Kidney (tissue), 14 donors: ENCODE measurements around the gene FAM83E. TPM values are rescaled to one million over a fixed set of nuclear protein-coding genes. Genes with fewer than 3 reads are reported as not detected.

ENCODE experiments used
- DNase-seq, 5 donors: peaks; one replicate each; pipeline ENCODE4 v3.0.0-alpha.2; 2013 to 2020
- FAIRE-seq: peaks from 2 replicates; lab custom pipeline; 2012; peaks lifted over from hg19 to GRCh38; lab: Jason Lieb, UNC
- H3K27ac ChIP-seq, 2 donors: one replicate each; pipeline ENCODE4 v1.7.0; 2013; ENCODE audit warnings: low read depth in 2 of 2, low read length in 2 of 2, inconsistent platforms in 1 of 2
- H3K27me3 ChIP-seq: one replicate; pipeline ENCODE4 v1.7.1; 2013; ENCODE audit warnings: low read length, inconsistent platforms; ENCODE audit not compliant: control insufficient read depth, insufficient read depth
- H3K36me3 ChIP-seq, 3 donors: one replicate each; pipeline versions ENCODE4 v1.7.0 to v1.7.1; 2013; ENCODE audit warnings: low read length in 3 of 3, control low read depth in 1 of 3, inconsistent platforms in 1 of 3; ENCODE audit not compliant: insufficient read depth in 3 of 3, control insufficient read depth in 2 of 3
- H3K4me1 ChIP-seq, 3 donors: one replicate each; pipeline versions ENCODE4 v1.7.0 to v1.7.1; 2013; ENCODE audit warnings: low read length in 3 of 3, inconsistent platforms in 1 of 3, low read depth in 1 of 3; ENCODE audit not compliant: control insufficient read depth in 2 of 3, insufficient read depth in 2 of 3
- H3K4me3 ChIP-seq, 3 donors: one replicate each; pipeline versions ENCODE4 v1.7.0 to v1.8.1; 2013; ENCODE audit warnings: low read length in 3 of 3, control low read depth in 1 of 3, inconsistent platforms in 1 of 3
- H3K9ac ChIP-seq, 3 donors: one replicate each; pipeline versions ENCODE4 v1.7.0 to v1.7.1; 2013; ENCODE audit warnings: low read length in 3 of 3, control low read depth in 1 of 3, inconsistent platforms in 1 of 3
- H3K9me3 ChIP-seq, 3 donors: one replicate each; pipeline versions ENCODE4 v1.7.0 to v1.7.1; 2013; ENCODE audit warnings: low read length in 3 of 3, control low read depth in 1 of 3, inconsistent platforms in 1 of 3; ENCODE audit not compliant: control insufficient read depth in 2 of 3, insufficient read depth in 1 of 3
- intact Hi-C: fragments of 100-400 bp; cut with DNase I; formaldehyde crosslinking; loops from one replicate; pipeline ENCODE4 v1.11.1; 2022
- polyA plus RNA-seq: library from polyadenylated mRNA; stranded (reverse); fragments of 350-450 nt; fragmentation: Illumina TruSeq; extraction: RNeasy Lipid Tissue Mini Kit (QIAGEN cat#74804); gene quantifications from one replicate; pipeline ENCODE4 v1.2.3, GENCODE V29; 2014; ENCODE audit warnings: low read depth, low replicate concordance; ENCODE audit not compliant: insufficient read depth
- total RNA-seq: library from RNA; stranded (reverse); fragmentation: NEBNext Ultra II Directional; extraction: Animal tissue kit (Norgen Biotek cat#: 25700); gene quantifications from one replicate; pipeline ENCODE4 v1.2.1, GENCODE V29; 2021
- TF ChIP-seq, protein P1 (sequence below): IDR thresholded peaks from 3 replicates; pipeline ENCODE4 v1.5.1; 2012; ENCODE audit warnings: mild to moderate bottlenecking, moderate library complexity, borderline replicate concordance; ENCODE audit not compliant: insufficient read depth; ENCODE audit errors: extremely low read depth
- donor health status: control.
- donor health status: control.
- donor health status: control.
- donor health status: control.
- donor health status: control.
- donor health status: DM: yes; HTN: yes; CAD: no.
- donor health status: Normal renal cell carcinoma (clear cell type).

The FAM83E gene
- total and polyA plus RNA-seq, 2 donors from 2014 or later = 0.41 to 15.9 TPM

GRCh38 chr19:48651683-48652048 lies 36.8 kb upstream of the FAM83E start:
- Histone ChIP-seq H3K36me3 (no peaks in the 10 kb centered on the region), H3K4me1 (no peaks in the 10 kb centered on the region), H3K27me3 (no peaks in the 10 kb centered on the region), H3K27ac (no peak overlapping the region), H3K9me3 (no peaks in the 10 kb centered on the region), H3K9ac (no peak overlapping the region), H3K4me3 (no peak overlapping the region)
- DNase-seq = no peak
- intact Hi-C loops = no loop called here
- no peak for FAIRE-seq
- TF ChIP-seq, protein P1, sequence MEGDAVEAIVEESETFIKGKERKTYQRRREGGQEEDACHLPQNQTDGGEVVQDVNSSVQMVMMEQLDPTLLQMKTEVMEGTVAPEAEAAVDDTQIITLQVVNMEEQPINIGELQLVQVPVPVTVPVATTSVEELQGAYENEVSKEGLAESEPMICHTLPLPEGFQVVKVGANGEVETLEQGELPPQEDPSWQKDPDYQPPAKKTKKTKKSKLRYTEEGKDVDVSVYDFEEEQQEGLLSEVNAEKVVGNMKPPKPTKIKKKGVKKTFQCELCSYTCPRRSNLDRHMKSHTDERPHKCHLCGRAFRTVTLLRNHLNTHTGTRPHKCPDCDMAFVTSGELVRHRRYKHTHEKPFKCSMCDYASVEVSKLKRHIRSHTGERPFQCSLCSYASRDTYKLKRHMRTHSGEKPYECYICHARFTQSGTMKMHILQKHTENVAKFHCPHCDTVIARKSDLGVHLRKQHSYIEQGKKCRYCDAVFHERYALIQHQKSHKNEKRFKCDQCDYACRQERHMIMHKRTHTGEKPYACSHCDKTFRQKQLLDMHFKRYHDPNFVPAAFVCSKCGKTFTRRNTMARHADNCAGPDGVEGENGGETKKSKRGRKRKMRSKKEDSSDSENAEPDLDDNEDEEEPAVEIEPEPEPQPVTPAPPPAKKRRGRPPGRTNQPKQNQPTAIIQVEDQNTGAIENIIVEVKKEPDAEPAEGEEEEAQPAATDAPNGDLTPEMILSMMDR = no peak

GRCh38 chr19:48650974-48651682 lies 36.3 kb upstream of the FAM83E start:
- DNase-seq (no peak), FAIRE-seq (no peak)
- Histone ChIP-seq H3K36me3 (no peaks in the 10 kb centered on the region), H3K9ac (no peak overlapping the region), H3K27me3 (no peaks in the 10 kb centered on the region), H3K4me1 (no peaks in the 10 kb centered on the region), H3K4me3 (no peak overlapping the region), H3K27ac (no peak overlapping the region), H3K9me3 (no peaks in the 10 kb centered on the region)
- intact Hi-C loops = no loop called here
- TF ChIP-seq, protein P1 = no peak

GRCh38 chr19:48648134-48648533 lies 33.3 kb upstream of the FAM83E start:
- no peaks in the 10 kb centered on the region for H3K9me3 ChIP-seq
- H3K27me3 ChIP-seq = no peaks in the 10 kb centered on the region
- DNase-seq (no peak), FAIRE-seq (no peak)
- intact Hi-C loops = no loop called here
- peaks cover 0 to 7% (median 0%) of the 10 kb centered on the region in 3 donors for H3K4me1 ChIP-seq
- no peak overlapping the region for H3K4me3 ChIP-seq
- H3K9ac ChIP-seq = no peak overlapping the region
- no peaks in the 10 kb centered on the region for H3K36me3 ChIP-seq
- TF ChIP-seq, protein P1 = no peak
- H3K27ac ChIP-seq = no peak overlapping the region
